Prostate gland (tissue), 2 donors: Measurements from ENCODE around the gene TTC16.

Source experiments
- CTCF ChIP-seq, 4 experiments: fragments of 200-600 bp in 2 of 4; fragments of 450-650 bp in 2 of 4; sonication (generic) in 2 of 4; IDR thresholded peaks; 1 replicate in 3 of 4; 2 replicates in 1 of 4; pipeline ENCODE4 v1.5.1; 2016 to 2019; ENCODE audit warnings: antibody characterized with exemption in 4 of 4, mild to moderate bottlenecking in 2 of 4, moderate library complexity in 2 of 4
- POLR2A ChIP-seq: fragments of 450-650 bp; IDR thresholded peaks from one replicate; pipeline ENCODE4 v1.6.1; 2016; ENCODE audit warnings: antibody characterized with exemption, mild to moderate bottlenecking
- POLR2AphosphoS5 ChIP-seq: sonication (generic); formaldehyde crosslinking; IDR thresholded peaks from one replicate; pipeline ENCODE4 v1.6.1; 2017; ENCODE audit warnings: antibody characterized with exemption

- TF ChIP-seq CTCF (IDR thresholded peaks at IDR 0.05) (no peak), POLR2AphosphoS5 (no peak), POLR2A (no peak)
Observed at GRCh38 chr9:127680226-127680625, 35.7 kb upstream of the TTC16 start.
